ENCODE results near the gene HHIPL1.

Gene HHIPL1

DNA sequence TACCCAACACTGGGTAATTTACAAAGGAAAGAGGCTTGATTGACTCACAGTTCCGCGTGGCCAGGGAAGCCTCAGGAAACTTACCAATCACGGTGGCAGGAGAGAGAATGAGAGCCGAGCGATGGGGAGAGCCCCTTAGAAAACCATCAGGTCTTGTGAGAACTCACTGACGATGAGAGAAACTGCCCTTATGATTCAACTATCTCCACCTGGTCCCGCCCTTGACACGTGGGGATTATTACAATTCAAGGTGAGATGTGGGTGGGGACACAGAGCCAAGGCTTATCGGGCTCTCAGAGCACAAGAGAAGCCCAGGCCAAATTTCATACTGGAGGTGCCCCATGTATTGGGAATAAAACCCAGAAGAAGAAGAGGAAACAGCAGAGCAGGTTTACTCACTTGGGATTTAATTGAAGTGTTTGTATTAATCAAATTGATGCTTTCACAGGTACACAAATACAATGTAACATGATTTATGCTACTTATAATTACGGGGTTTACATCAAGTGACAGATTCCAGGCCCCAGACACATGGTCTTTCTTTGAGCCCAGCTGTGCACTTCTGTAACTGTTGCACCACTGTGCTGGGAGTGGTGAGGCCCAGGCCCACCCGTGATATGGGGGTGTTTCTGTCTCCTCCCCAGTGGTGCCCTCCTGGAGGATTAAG, 32.7 kb upstream of the HHIPL1 start:
- peak; percentile 35 for DNase-seq

- DNase-seq: no peak
Measured at GRCh38 chr14:99612738-99613330, 32.1 kb upstream of the HHIPL1 start.

DNA sequence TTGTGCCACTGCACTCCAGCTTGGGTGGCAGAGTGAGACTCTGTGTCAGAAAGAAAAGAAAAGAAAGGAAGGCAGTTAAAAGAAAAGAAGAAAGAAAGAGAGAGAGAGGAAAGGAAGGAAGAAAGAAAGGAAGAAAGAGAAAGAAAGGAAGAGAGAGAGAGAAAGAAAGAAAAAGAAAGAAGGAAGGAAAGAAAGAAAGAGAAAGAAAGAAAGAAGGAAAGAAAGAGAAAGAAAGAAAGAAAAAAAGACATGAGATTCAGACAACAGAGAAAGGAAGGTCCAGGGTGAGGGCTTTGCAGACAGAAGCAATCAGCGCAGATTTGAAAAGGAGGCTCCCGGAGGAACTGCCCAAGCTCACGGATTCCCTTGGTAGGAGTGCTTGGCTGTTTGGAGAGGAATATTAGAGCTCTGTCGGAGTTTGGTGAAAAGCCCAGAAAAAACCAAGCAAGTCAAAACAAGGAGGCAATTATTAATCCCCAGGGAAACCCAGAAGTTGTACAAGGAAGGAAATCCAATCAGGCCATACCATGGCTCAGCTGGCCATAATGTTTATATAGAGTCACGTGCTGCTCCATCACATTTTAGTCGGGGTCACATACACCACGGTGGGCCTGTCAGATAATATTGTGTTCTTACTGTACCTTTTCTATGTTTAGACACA, 29.3 kb upstream of the HHIPL1 start:
- peak; percentile 52 for DNase-seq

DNA sequence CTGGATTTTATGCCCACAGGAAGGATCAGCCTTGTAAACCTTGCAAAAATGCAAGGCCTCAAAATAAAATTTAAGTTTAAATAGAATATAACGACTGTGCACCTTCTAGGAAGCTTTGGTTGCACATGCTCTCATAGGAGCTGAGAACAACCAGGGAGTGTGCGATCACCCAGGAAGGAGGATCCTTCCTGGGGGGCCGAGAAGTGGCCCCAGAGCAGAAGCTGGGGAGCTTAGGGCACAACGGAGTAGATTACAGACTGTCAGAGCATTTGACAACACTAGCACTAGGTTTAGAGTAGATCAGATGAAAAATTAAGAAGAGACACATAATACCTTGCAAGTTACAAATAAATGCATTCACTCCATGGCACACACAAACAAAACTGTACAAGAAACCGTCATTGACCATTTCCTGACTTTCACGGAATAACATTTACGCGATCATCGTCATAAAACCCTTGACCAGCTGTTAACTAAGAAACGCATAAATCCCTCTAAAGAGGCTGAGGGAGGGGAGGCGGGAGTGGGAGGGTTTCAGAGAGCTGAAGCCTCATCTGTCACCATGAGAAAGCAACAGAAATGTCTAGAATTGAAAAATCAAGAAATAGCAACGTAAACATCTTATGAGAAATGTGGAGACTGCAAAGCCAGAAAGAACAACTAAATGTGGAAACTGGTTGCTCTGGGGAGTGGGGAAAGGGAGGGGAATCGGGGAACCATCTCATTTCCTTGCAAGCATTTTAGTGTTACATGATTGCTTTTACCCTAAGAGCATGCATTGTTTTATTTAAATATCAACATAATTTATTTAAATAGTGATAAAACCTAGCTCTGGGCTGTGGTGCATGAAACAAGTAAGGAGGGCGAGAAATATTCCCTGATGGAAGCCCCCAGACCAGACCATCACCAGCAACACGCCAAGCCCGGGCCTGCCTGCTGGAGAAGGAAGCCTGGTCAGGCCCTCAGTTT, 27.8 kb upstream of the HHIPL1 start:
- DNase-seq: peak; percentile 73

DNA sequence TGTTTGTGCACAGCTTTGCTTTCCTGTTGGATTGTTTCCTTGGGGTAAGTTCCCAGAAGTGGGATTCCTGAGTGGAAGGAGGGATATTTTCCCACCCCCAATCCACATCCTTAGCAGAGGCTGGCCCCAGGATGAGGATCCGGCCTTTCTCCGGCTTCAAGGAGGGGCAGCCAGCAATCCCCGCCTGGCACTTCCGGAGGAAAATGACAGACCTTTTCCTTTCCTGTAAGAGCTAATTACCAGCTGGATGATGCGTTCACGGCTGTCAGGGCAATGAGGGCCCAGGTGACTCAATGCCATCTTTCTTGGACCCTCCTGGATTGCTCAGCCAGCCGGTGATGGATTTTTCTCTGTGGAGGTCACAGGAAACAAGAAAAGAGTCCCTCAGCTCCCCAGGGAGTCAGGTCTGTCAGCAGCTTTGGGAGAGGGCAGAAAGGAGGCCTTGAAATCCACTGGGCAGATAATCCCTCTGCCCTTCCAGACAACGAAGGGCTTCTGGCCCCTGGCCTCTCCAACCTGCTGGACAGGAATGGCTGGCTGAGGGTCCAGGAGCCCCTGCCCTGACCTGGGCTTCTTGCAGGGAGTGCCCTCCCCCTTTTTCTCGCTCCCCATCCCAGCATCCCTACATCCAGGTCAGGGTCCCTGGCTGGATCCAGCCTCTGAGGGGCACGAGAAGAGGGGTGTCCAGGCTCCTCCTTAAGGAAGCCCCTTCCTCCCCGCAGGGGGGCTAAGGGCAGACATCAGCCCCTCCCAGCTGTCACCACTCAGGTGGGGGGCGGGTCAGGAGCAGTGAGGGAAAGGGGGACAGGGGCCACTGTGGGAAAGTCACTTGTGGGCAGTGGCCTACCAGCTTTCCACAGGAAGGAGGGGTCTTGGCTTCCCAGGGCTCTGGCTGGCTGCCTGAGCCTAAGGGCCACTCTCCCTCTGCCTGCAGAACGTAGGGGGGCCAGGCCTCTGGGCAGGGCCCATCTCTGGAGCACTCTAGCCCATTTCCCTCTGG, 24.8 kb upstream of the HHIPL1 start:
- DNase-seq: peak; percentile 51

DNA sequence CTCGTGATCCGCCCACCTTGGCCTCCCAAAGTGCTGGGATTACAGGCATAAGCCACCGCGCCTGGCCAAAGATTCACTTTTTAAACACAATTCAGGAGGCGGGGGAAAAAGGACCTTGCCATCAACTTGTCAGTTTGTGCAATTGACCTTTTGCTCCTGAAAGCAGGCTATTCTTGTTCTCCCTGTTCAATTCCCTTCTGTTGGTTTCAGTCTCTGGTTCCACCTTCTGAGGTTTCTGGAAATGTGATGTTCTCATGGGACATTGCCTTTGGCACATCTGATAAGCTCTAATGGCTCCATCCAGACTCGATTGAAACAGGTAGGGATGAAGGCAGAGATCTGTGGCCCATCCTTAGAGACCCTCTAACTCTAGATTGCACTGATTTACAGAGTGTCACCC, 23.0 kb upstream of the HHIPL1 start:
- no peak for DNase-seq

- DNase-seq: no peak
Measured at GRCh38 chr14:99624024-99624423, 20.9 kb upstream of the HHIPL1 start.

- DNase-seq: no peak
Measured at GRCh38 chr14:99624971-99625370, 20.0 kb upstream of the HHIPL1 start.

- DNase-seq: no peak
Measured at GRCh38 chr14:99625476-99625875, 19.5 kb upstream of the HHIPL1 start.

DNA sequence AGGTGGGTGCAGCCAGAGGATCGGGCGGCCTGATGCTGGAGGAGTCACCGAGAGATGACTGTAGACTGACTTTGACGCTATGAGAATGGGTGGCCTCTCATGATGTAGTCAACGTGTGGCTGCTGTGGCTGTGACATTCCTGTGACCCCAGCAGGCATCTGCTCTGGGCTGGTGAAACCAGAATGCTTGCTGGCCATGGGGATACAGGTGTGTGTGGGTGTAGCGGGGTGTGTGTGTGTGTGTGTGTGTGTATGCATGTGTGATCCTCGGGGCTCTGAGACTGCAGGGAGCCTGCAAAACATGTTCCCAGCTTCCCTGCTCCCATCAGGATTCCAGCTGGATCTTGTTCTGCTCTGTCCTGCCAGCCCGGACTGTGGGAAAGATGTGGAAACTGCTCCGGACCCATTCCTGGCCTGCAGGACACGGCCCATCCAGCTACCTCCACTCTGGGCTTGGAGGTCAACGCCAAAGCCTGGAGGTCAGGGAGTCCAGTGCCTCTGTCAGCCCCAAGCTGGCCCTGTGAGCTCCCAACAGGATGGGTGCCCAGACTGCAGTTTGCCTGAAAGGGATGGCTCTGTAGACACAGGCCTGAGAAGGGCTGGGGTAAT, 18.8 kb upstream of the HHIPL1 start:
- DNase-seq: no peak

DNA sequence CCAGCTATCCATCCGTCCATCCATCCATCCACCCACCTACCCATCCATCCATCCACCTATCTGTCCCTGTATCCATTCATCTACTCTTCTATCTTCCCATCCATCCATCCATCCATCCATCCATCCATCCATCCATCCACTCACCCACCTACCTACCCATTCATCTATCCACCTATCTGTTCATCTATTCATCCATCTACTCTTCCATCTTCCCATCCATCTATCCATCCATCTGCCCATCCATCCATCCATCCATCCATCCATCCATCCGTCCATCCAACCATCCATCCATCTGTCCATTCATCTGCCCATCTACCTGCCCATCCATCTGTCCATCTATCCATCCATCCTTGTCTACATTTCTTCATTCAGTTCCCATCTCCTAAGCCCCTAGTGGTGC, 17.8 kb upstream of the HHIPL1 start:
- DNase-seq: no peak

- no peak for DNase-seq
Measured at GRCh38 chr14:99627510-99628381, 17.2 kb upstream of the HHIPL1 start.

DNA sequence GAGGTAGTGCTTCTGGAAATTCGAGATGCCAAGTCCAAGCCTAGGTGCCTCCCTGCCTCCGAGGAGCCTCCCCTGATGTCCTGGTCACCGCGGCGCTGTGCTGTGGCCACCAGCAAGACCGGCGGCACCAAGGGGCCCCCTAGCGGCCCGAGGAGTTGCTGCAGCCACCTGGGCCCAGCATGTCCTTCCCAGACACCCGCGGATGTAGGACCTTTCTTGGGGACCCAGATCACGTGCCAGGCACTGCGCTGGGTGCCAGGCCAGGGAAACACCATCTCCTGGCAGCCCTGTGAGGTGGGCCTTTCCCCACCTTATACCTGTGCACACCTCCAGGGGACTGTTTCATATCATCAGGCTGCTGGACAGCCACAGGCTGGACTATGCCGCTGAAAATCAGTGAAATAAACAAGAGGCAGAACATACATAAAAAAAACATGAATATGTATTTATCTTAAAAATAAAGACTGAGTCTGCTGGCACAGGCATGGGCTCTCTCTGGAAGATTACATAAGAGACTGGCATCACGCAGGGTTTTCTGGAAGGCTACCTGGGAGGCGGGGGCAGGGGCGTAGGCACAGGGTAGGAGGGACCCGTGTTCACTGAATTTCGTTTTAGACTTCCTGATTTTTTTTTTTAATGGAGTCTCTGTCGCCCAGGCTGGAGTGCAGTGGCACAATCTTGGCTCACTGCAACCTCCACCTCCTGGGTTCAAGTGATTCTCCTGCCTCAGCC, 15.9 kb upstream of the HHIPL1 start:
- peak; percentile 75 for DNase-seq

GRCh38 chr14:99630202-99630601, 14.7 kb upstream of the HHIPL1 start:
- no peak for DNase-seq

- DNase-seq: no peak
Measured at GRCh38 chr14:99632410-99633035, 12.4 kb upstream of the HHIPL1 start.

DNA sequence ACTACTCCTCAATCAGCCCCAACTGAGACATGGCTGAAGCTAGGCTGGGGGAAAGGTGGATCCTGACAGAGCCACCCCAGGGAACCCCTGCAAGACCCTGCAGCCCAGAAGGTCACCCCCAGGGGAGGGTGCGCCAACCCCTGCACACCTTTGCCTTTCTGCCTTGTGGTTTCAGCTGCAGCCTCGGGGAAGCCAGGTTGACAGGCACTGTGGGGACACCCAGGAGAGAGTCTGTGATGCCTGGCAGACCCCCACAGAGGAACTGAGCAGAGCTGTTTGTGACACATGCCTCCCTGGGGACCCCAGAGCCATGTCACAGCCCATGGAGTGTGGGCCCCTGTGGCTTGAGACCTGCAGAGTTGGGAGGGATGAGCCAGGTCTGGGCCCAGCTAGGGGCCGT, 11.8 kb upstream of the HHIPL1 start:
- no peak for DNase-seq

- DNase-seq: no peak
Measured at GRCh38 chr14:99633918-99634317, 11.0 kb upstream of the HHIPL1 start.

GRCh38 chr14:99634443-99634842, 10.5 kb upstream of the HHIPL1 start:
- no peak for DNase-seq

DNA sequence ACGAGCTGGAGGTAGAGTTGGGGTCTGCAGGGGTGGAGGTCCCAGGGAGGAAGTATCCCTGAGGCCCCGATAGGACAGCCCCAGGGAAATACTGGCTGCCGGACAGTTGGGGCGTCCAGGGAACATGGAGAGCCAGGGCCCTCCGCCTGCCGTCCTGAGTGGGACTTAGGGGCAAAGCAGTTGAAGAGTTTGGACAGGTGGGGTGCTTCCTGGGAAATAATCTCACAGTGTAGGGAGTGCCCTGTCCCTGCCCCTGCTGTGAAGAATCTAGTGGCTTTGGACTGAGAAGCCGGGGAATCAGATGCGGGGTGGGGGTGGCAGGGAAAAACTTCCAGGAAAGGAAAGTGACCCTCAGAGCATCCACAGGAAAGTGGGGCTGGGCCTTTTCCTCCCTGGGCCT, 9.8 kb upstream of the HHIPL1 start:
- DNase-seq: no peak

All from NCI-H82 (cell line).